Mesenchymal stem cell (in vitro differentiated cells and primary cell): Measurements from ENCODE around the gene SMYD2.

Experiments used
- DNase-seq: peaks from one replicate; pipeline ENCODE4 v3.0.0-alpha.2; 2013
- H2AFZ ChIP-seq: one replicate; pipeline ENCODE4 v1.6.1; 2013; ENCODE audit warnings: low read depth, mild to moderate bottlenecking, control low read depth, inconsistent platforms, low read length, moderate library complexity
- H2AK5ac ChIP-seq: 2 replicates; pipeline ENCODE4 v1.6.1; 2013; ENCODE audit warnings: low read length, moderate library complexity, mild to moderate bottlenecking, inconsistent platforms; ENCODE audit not compliant: severe bottlenecking
- H2BK120ac ChIP-seq: one replicate; pipeline ENCODE4 v1.6.1; 2013; ENCODE audit warnings: low read depth, mild to moderate bottlenecking, inconsistent platforms, low read length, moderate library complexity
- H2BK12ac ChIP-seq, 2 experiments: one replicate each; pipeline ENCODE4 v1.6.1; 2013; ENCODE audit warnings: inconsistent platforms in 2 of 2, low read length in 2 of 2, mild to moderate bottlenecking in 2 of 2, moderate library complexity in 2 of 2, control low read depth in 1 of 2
- H2BK15ac ChIP-seq: one replicate; pipeline ENCODE4 v1.6.1; 2013; ENCODE audit warnings: mild to moderate bottlenecking, low read depth, inconsistent platforms; ENCODE audit not compliant: poor library complexity, severe bottlenecking
- H2BK5ac ChIP-seq: 2 replicates; pipeline ENCODE4 v1.6.1; 2013; ENCODE audit warnings: low read depth, mild to moderate bottlenecking, low read length, control low read depth, inconsistent platforms; ENCODE audit not compliant: poor library complexity, severe bottlenecking
- H3K14ac ChIP-seq, 2 experiments: one replicate each; pipeline ENCODE4 v1.6.1; 2013; ENCODE audit warnings: inconsistent platforms in 2 of 2, low read length in 2 of 2, control low read depth in 1 of 2, mild to moderate bottlenecking in 1 of 2, moderate library complexity in 1 of 2
- H3K18ac ChIP-seq, 2 experiments: one replicate each; pipeline ENCODE4 v1.6.1; 2013; ENCODE audit warnings: inconsistent platforms in 2 of 2, low read length in 2 of 2, control low read depth in 1 of 2, low read depth in 1 of 2, mild to moderate bottlenecking in 1 of 2
- H3K23ac ChIP-seq, 2 experiments: one replicate each; pipeline ENCODE4 v1.6.1; 2013; ENCODE audit warnings: inconsistent platforms in 2 of 2, low read length in 2 of 2, mild to moderate bottlenecking in 2 of 2, moderate library complexity in 2 of 2, control low read depth in 1 of 2
- H3K27ac ChIP-seq: 2 replicates; pipeline ENCODE4 v1.5.1; 2013; ENCODE audit warnings: mild to moderate bottlenecking, moderate library complexity, low read length, control low read depth, inconsistent platforms; ENCODE audit not compliant: poor library complexity, severe bottlenecking
- H3K27me3 ChIP-seq, 2 experiments: 2 replicates each; pipeline versions ENCODE4 v1.6.1 to v1.7.0; 2013; ENCODE audit warnings: low read length in 2 of 2, mild to moderate bottlenecking in 2 of 2, moderate library complexity in 2 of 2, control low read depth in 1 of 2, inconsistent platforms in 1 of 2; ENCODE audit not compliant: control insufficient read depth in 1 of 2, insufficient read depth in 1 of 2
- H3K36me3 ChIP-seq, 2 experiments: 2 replicates each; pipeline versions ENCODE4 v1.6.1 to v1.7.0; 2013; ENCODE audit warnings: low read length in 2 of 2, control low read depth in 1 of 2, inconsistent platforms in 1 of 2, low read depth in 1 of 2, mild to moderate bottlenecking in 1 of 2; ENCODE audit not compliant: insufficient read depth in 2 of 2, control insufficient read depth in 1 of 2
- H3K4ac ChIP-seq, 2 experiments: one replicate each; pipeline ENCODE4 v1.6.1; 2013; ENCODE audit warnings: inconsistent platforms in 2 of 2, low read length in 2 of 2, mild to moderate bottlenecking in 2 of 2, moderate library complexity in 2 of 2, control low read depth in 1 of 2, low read depth in 1 of 2
- H3K4me1 ChIP-seq: 2 replicates; pipeline ENCODE4 v1.6.1; 2013; ENCODE audit warnings: low read depth, low read length, control low read depth; ENCODE audit not compliant: control insufficient read depth, insufficient read depth
- H3K4me2 ChIP-seq: 2 replicates; pipeline ENCODE4 v1.6.1; 2013; ENCODE audit warnings: low read length, mild to moderate bottlenecking, inconsistent platforms; ENCODE audit not compliant: poor library complexity, severe bottlenecking
- H3K4me3 ChIP-seq, 2 experiments: 2 replicates each; pipeline versions ENCODE4 v1.5.1 to v1.7.0; 2013; ENCODE audit warnings: low read length in 2 of 2, mild to moderate bottlenecking in 2 of 2, control low read depth in 1 of 2, low read depth in 1 of 2; ENCODE audit not compliant: insufficient read depth in 1 of 2
- H3K79me1 ChIP-seq: replicated peaks from 2 replicates; pipeline ENCODE4 v1.6.1; 2013; ENCODE audit warnings: mild to moderate bottlenecking, control low read depth, low read length, inconsistent platforms; ENCODE audit not compliant: poor library complexity, severe bottlenecking
- H3K9ac ChIP-seq: 2 replicates; pipeline ENCODE4 v1.7.0; 2013; ENCODE audit warnings: mild to moderate bottlenecking, low read length, moderate library complexity
- H3K9me3 ChIP-seq: 2 replicates; pipeline ENCODE4 v1.7.0; 2013; ENCODE audit warnings: mild to moderate bottlenecking, low read length; ENCODE audit not compliant: control insufficient read depth
- H4K8ac ChIP-seq: one replicate; pipeline ENCODE4 v1.6.1; 2013; ENCODE audit warnings: inconsistent platforms, mild to moderate bottlenecking, low read length, moderate library complexity
- H4K91ac ChIP-seq: one replicate; pipeline ENCODE4 v1.6.1; 2013; ENCODE audit warnings: mild to moderate bottlenecking, low read length, inconsistent platforms
- WGBS: methylation state at CpG from one replicate; pipeline ENCODE4 v1.1.7; 2013; ENCODE audit warnings: mixed read lengths; 5-methylcytosine and 5-hydroxymethylcytosine counted together

The SMYD2 gene

DNA sequence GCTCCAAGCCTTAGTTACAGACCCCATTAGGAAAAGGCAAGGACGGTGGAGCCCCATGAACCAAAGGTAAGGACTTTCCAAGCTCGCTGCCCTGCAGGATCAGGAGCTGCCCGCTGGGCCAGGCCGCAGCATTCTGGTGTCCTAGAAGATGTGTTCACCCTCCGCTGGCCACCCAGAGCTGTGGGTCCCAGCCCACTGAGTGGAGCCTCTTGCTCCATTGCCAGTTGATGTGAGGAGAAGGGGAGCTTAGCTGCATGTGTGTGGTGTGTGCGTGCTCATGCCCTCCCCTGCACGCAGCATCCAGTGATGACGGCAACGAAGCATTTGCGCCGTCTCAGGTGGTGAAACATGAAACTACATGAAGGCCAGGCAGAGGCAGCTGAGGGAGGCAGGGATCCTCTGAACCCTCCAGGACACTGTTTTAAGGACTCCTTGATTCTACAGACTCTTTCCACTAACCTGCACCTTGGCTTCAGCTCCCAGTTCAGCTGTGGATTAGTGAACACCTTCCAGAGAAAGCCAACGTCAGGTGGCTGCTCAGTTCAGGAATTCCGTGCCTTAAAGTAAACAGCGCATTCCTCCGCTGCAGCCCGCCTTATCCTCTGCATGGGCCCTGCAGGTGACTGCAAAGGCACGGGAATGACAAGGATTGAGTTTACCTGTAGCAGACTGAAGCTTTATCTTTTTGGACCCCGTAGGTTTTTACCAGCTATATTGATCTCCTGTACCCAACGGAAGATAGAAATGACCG, 48.7 kb downstream of the SMYD2 start:
- H3K36me3 ChIP-seq, result peaks cover 19 to 27% of the 10 kb centered on the region in 2 experiments
- H3K4me2 ChIP-seq, result no peak overlapping the region
- no peak overlapping the region for H2BK12ac ChIP-seq
- 93% methylated on average over 20 of the region's 20 CpGs for WGBS
- no peak overlapping the region for H3K27ac ChIP-seq
- H2BK5ac ChIP-seq, result no peak overlapping the region
- no peak overlapping the region for H3K4ac ChIP-seq
- no peaks in the 10 kb centered on the region for H3K79me1 ChIP-seq
- H3K9me3 ChIP-seq, result no peaks in the 10 kb centered on the region
- H2BK15ac ChIP-seq, result no peak overlapping the region
- H3K23ac ChIP-seq, result peak overlapping the region in 1 of 2 experiments; percentile 11
- H3K27me3 ChIP-seq, result no peaks in the 10 kb centered on the region
- H2BK120ac ChIP-seq, result no peak overlapping the region
- H2AFZ ChIP-seq, result no peak overlapping the region
- H3K9ac ChIP-seq, result peak overlapping the region; percentile 54
- DNase-seq, result no peak
- no peak overlapping the region for H2AK5ac ChIP-seq
- no peak overlapping the region for H4K91ac ChIP-seq
- H3K4me3 ChIP-seq, result no peak overlapping the region
- H3K18ac ChIP-seq, result no peak overlapping the region
- peaks cover 10% of the 10 kb centered on the region for H3K4me1 ChIP-seq
- H4K8ac ChIP-seq, result no peak overlapping the region
- H3K14ac ChIP-seq, result no peak overlapping the region

GRCh38 chr1:214330222-214330621, 49.3 kb downstream of the SMYD2 start:
- Histone ChIP-seq H3K4ac (no peak overlapping the region), H2BK5ac (no peak overlapping the region), H3K9me3 (no peaks in the 10 kb centered on the region), H3K23ac (no peak overlapping the region), H2BK15ac (no peak overlapping the region), H4K8ac (no peak overlapping the region), H3K27me3 (no peaks in the 10 kb centered on the region), H2BK12ac (no peak overlapping the region), H2AFZ (no peak overlapping the region), H4K91ac (no peak overlapping the region), H2AK5ac (no peak overlapping the region), H3K4me3 (no peak overlapping the region), H3K79me1 (no peaks in the 10 kb centered on the region), H3K27ac (no peak overlapping the region), H3K14ac (no peak overlapping the region), H3K9ac (no peak overlapping the region), H3K4me1 (peaks cover 10% of the 10 kb centered on the region), H3K36me3 (peaks cover 18 to 27% of the 10 kb centered on the region in 2 experiments), H3K18ac (no peak overlapping the region), H3K4me2 (no peak overlapping the region), H2BK120ac (no peak overlapping the region)
- WGBS, result 98% methylated on average over 3 of the region's 3 CpGs
- no peak for DNase-seq

GRCh38 chr1:214330715-214331114, 49.8 kb downstream of the SMYD2 start:
- no peaks in the 10 kb centered on the region for H3K79me1 ChIP-seq
- H3K18ac ChIP-seq, result no peak overlapping the region
- no peak overlapping the region for H3K14ac ChIP-seq
- no peak overlapping the region for H3K4ac ChIP-seq
- no peaks in the 10 kb centered on the region for H3K9me3 ChIP-seq
- H3K4me1 ChIP-seq, result peaks cover 10% of the 10 kb centered on the region
- no peak overlapping the region for H2BK120ac ChIP-seq
- H2AFZ ChIP-seq, result no peak overlapping the region
- 95% methylated on average over 8 of the region's 12 CpGs for WGBS
- H2BK5ac ChIP-seq, result no peak overlapping the region
- no peak overlapping the region for H3K23ac ChIP-seq
- no peak overlapping the region for H2BK15ac ChIP-seq
- no peak overlapping the region for H3K4me2 ChIP-seq
- H3K27me3 ChIP-seq, result no peaks in the 10 kb centered on the region
- peaks cover 15 to 24% of the 10 kb centered on the region in 2 experiments for H3K36me3 ChIP-seq
- H3K9ac ChIP-seq, result no peak overlapping the region
- DNase-seq, result no peak
- no peak overlapping the region for H2BK12ac ChIP-seq
- H4K8ac ChIP-seq, result no peak overlapping the region
- H2AK5ac ChIP-seq, result no peak overlapping the region
- H3K4me3 ChIP-seq, result no peak overlapping the region
- no peak overlapping the region for H3K27ac ChIP-seq
- H4K91ac ChIP-seq, result no peak overlapping the region

- no peak overlapping the region for H3K18ac ChIP-seq
- peaks cover 10% of the 10 kb centered on the region for H3K4me1 ChIP-seq
- H2AFZ ChIP-seq, result no peak overlapping the region
- H2BK5ac ChIP-seq, result no peak overlapping the region
- H3K23ac ChIP-seq, result no peak overlapping the region
- H3K27ac ChIP-seq, result no peak overlapping the region
- no peak overlapping the region for H2AK5ac ChIP-seq
- H3K9ac ChIP-seq, result no peak overlapping the region
- H3K27me3 ChIP-seq, result no peaks in the 10 kb centered on the region
- no peak overlapping the region for H4K8ac ChIP-seq
- no peak overlapping the region for H3K4me3 ChIP-seq
- no peak overlapping the region for H2BK120ac ChIP-seq
- no peak overlapping the region for H2BK15ac ChIP-seq
- 100% methylated on average over 1 of the region's 1 CpG for WGBS
- H3K4me2 ChIP-seq, result no peak overlapping the region
- H3K4ac ChIP-seq, result no peak overlapping the region
- no peak for DNase-seq
- H3K9me3 ChIP-seq, result no peaks in the 10 kb centered on the region
- H3K36me3 ChIP-seq, result peaks cover 15 to 24% of the 10 kb centered on the region in 2 experiments
- no peak overlapping the region for H3K14ac ChIP-seq
- H4K91ac ChIP-seq, result no peak overlapping the region
- no peak overlapping the region for H2BK12ac ChIP-seq
- H3K79me1 ChIP-seq, result no peaks in the 10 kb centered on the region
Observed at GRCh38 chr1:214331180-214331579, 50.2 kb downstream of the SMYD2 start.
